GM12878 (cell line): Measurements from ENCODE around the gene GUCA2A. TPM values are rescaled to one million over a fixed set of nuclear protein-coding genes. Genes with fewer than 3 reads are reported as not detected.

Experiments
- ATAC-seq: fragments of 200-7000 bp; cut with Tn5 transposase; 3 replicates; pipeline ENCODE4 v1.9.1; 2020; ENCODE audit warnings: mild to moderate bottlenecking, moderate library complexity
- BruUV-seq: library from RNA; stranded (reverse); fragments of 400-500 nt; replicated peaks from 2 replicates; lab custom pipeline; 2021; lab: Mats Ljungman, UMichigan
- CTCF ChIA-PET: fragments of 300-600 bp; sonication (Branson Sonifier 250); formaldehyde crosslinking; extraction: SDS; loops from one replicate; lab custom pipeline; 2021; ENCODE audit warnings: inconsistent platforms; lab: Yijun Ruan, JAX
- POLR2A ChIA-PET: fragments of 350-600 bp; formaldehyde crosslinking; extraction: SDS; loops from one replicate; lab custom pipeline; 2021; ENCODE audit warnings: inconsistent platforms; lab: Charles Lee
- RAD21 ChIA-PET: fragments of 300-600 bp; sonication (Branson Sonifier 250); formaldehyde crosslinking; loops from one replicate; lab custom pipeline; 2023; ENCODE audit warnings: antibody characterized with exemption; ENCODE audit not compliant: unreplicated experiment; lab: Charles Lee
- SMC1A ChIA-PET: fragments of 300-600 bp; sonication (Branson Sonifier 250); formaldehyde crosslinking; loops from one replicate; lab custom pipeline; 2023; ENCODE audit not compliant: unreplicated experiment, uncharacterized antibody; lab: Charles Lee
- DNase-seq: peaks from one replicate; pipeline ENCODE4 v3.0.0-alpha.2; 2011; ENCODE audit warnings: low read depth, low spot score
- FAIRE-seq: peaks from 3 replicates; lab custom pipeline; 2011; peaks lifted over from hg19 to GRCh38; lab: Jason Lieb, UNC
- H2AFZ ChIP-seq: 2 replicates; pipeline ENCODE4 v1.6.0; 2011; ENCODE audit warnings: low read depth, low read length, control low read depth; ENCODE audit not compliant: control insufficient read depth
- H3K27ac ChIP-seq: 2 replicates; pipeline ENCODE4 v1.5.1; 2011; ENCODE audit warnings: control low read depth; ENCODE audit not compliant: control insufficient read depth, insufficient read depth
- H3K27me3 ChIP-seq, 2 experiments: replicated peaks in 1 of 2; 2 replicates each; pipeline versions ENCODE4 v1.6.0 to v1.6.1; 2011; ENCODE audit warnings: low read length in 1 of 2; ENCODE audit not compliant: control insufficient read depth in 2 of 2, insufficient read depth in 2 of 2
- H3K36me3 ChIP-seq, 2 experiments: 2 replicates each; pipeline ENCODE4 v1.5.1; 2011; ENCODE audit warnings: low read length in 1 of 2; ENCODE audit not compliant: control insufficient read depth in 2 of 2, insufficient read depth in 2 of 2
- H3K4me1 ChIP-seq: 2 replicates; pipeline ENCODE4 v1.6.1; 2011; ENCODE audit warnings: mild to moderate bottlenecking, low read length, moderate library complexity, mixed read lengths; ENCODE audit not compliant: control insufficient read depth, insufficient read depth
- H3K4me2 ChIP-seq: 2 replicates; pipeline ENCODE4 v1.6.0; 2011; ENCODE audit warnings: control low read depth; ENCODE audit not compliant: control insufficient read depth, insufficient read depth
- H3K4me3 ChIP-seq: fragments of 200-600 bp; sonication (generic); 2 replicates; pipeline ENCODE4 v1.5.1; 2016
- H3K79me2 ChIP-seq: 2 replicates; pipeline ENCODE4 v1.6.0; 2011; ENCODE audit warnings: low read length; ENCODE audit not compliant: control insufficient read depth, insufficient read depth
- H3K9ac ChIP-seq: 2 replicates; pipeline ENCODE4 v1.8.0; 2011; ENCODE audit warnings: low read length, control low read depth, mixed read lengths; ENCODE audit not compliant: control insufficient read depth, insufficient read depth
- H3K9me3 ChIP-seq: replicated peaks from 3 replicates; pipeline ENCODE4 v1.5.1; 2011; ENCODE audit warnings: mild to moderate bottlenecking, low read length; ENCODE audit not compliant: control insufficient read depth, insufficient read depth
- H4K20me1 ChIP-seq: 2 replicates; pipeline ENCODE4 v1.6.0; 2011; ENCODE audit not compliant: control insufficient read depth, insufficient read depth
- ATF7 ChIP-seq: fragments of 450-650 bp; IDR thresholded peaks from 2 replicates; pipeline ENCODE4 v1.6.1; 2016; ENCODE audit warnings: low read depth, mild to moderate bottlenecking
- BHLHE40 ChIP-seq, 2 experiments: fragments of 450-650 bp in 1 of 2; IDR thresholded peaks; 2 replicates each; pipeline ENCODE4 v1.6.1; 2011 to 2017; ENCODE audit warnings: low read depth in 2 of 2, borderline replicate concordance in 1 of 2, improper control_type of control experiment in 1 of 2, low read length in 1 of 2, mild to moderate bottlenecking in 1 of 2
- CEBPB ChIP-seq, 2 experiments: fragments of 150-350 bp in 1 of 2; IDR thresholded peaks; 2 replicates each; pipeline ENCODE4 v1.6.1; 2012 to 2014; ENCODE audit warnings: low read depth in 2 of 2, low read length in 2 of 2, borderline replicate concordance in 1 of 2, inconsistent platforms in 1 of 2
- CHD2 ChIP-seq: IDR thresholded peaks from 2 replicates; pipeline ENCODE4 v1.6.1; 2011; ENCODE audit warnings: low read depth, low read length, improper control_type of control experiment, borderline replicate concordance
- ETV6 ChIP-seq, 2 experiments: fragments of 450-650 bp in 1 of 2; IDR thresholded peaks in 1 of 2; conservative IDR thresholded peaks in 1 of 2; 2 replicates each; pipeline ENCODE4 v1.6.1; 2014; ENCODE audit warnings: antibody characterized with exemption in 1 of 2, borderline replicate concordance in 1 of 2, low read depth in 1 of 2, mild to moderate bottlenecking in 1 of 2, moderate library complexity in 1 of 2
- EZH2 ChIP-seq: IDR thresholded peaks from 2 replicates; pipeline ENCODE4 v1.6.1; 2012; ENCODE audit warnings: low read depth, mild to moderate bottlenecking, control low read depth, inconsistent platforms, low read length, borderline replicate concordance; ENCODE audit not compliant: control insufficient read depth
- GABPA ChIP-seq: IDR thresholded peaks from 2 replicates; pipeline ENCODE4 v1.6.1; 2014; ENCODE audit warnings: antibody characterized with exemption, low read depth, mild to moderate bottlenecking, inconsistent platforms
- IKZF1 ChIP-seq: fragments of 450-650 bp; conservative IDR thresholded peaks from 2 replicates; pipeline ENCODE4 v1.6.1; 2017; ENCODE audit warnings: antibody characterized with exemption, mild to moderate bottlenecking
- MTA2 ChIP-seq: fragments of 450-650 bp; IDR thresholded peaks from 2 replicates; pipeline ENCODE4 v1.6.1; 2016; ENCODE audit warnings: low read depth, mild to moderate bottlenecking, moderate library complexity
- NFYB ChIP-seq: IDR thresholded peaks from 2 replicates; pipeline ENCODE4 v1.6.1; 2011; ENCODE audit warnings: low read depth, mild to moderate bottlenecking, low read length, improper control_type of control experiment, moderate library complexity; ENCODE audit not compliant: insufficient read depth
- POLR2A ChIP-seq: IDR thresholded peaks from 2 replicates; pipeline ENCODE4 v1.6.1; 2011; ENCODE audit warnings: low read depth, mild to moderate bottlenecking, low read length
- POU2F2 ChIP-seq: IDR thresholded peaks from 3 replicates; pipeline ENCODE4 v1.6.1; 2011; ENCODE audit warnings: low read depth, mild to moderate bottlenecking, low read length, borderline replicate concordance
- RELA ChIP-seq: fragments of 450-650 bp; IDR thresholded peaks from 2 replicates; pipeline ENCODE4 v1.8.0; 2014; ENCODE audit warnings: borderline replicate concordance; ENCODE audit not compliant: partially characterized antibody
- TBL1XR1 ChIP-seq: IDR thresholded peaks from 2 replicates; pipeline ENCODE4 v1.6.1; 2012; ENCODE audit warnings: low read depth, low read length, improper control_type of control experiment
- YY1 ChIP-seq: IDR thresholded peaks from 2 replicates; pipeline ENCODE4 v1.6.1; 2011; ENCODE audit warnings: low read depth, mild to moderate bottlenecking, low read length
- ZBTB11 ChIP-seq: fragments of 450-650 bp; formaldehyde crosslinking; IDR thresholded peaks from 2 replicates; pipeline ENCODE4 v1.5.0; 2022; ENCODE audit warnings: mild to moderate bottlenecking, missing genetic modification characterization
- ZNF592 ChIP-seq: fragments of 450-650 bp; IDR thresholded peaks from 2 replicates; pipeline ENCODE4 v1.6.1; 2017; ENCODE audit warnings: mild to moderate bottlenecking, moderate library complexity
- WGBS: methylation state at CpG from one replicate; pipeline ENCODE4 v1.1.6; 2016; ENCODE audit warnings: low lambda C conversion rate; ENCODE audit not compliant: insufficient replicate concordance, insufficient coverage; ENCODE audit errors: missing lambda C conversion rate; 5-methylcytosine and 5-hydroxymethylcytosine counted together
- in situ Hi-C: fragments of 300-500 bp; cut with MboI; formaldehyde crosslinking; loops from 9 replicates; pipeline ENCODE4 v1.14.3; 2018; ENCODE audit warnings: mixed read lengths
- intact Hi-C: fragments of 100-400 bp; cut with micrococcal nuclease; formaldehyde crosslinking; loops from one replicate; pipeline ENCODE4 v1.14.2; 2022; ENCODE audit not compliant: unreplicated experiment
- polyA plus RNA-seq, 11 experiments: library from polyadenylated mRNA; depleted of rRNA in 4 of 11; unstranded in 6 of 11; stranded (reverse) in 5 of 11; fragments of >200 nt; fragmentation: Nextera tagmentation in 4 of 11; fragmentation: Illumina TruSeq in 1 of 11; extraction: Ambion mirVana in 4 of 11; extraction: Trizol in 1 of 11; gene quantifications; 1 replicate in 1 of 11; 2 replicates in 10 of 11; pipeline versions ENCODE4 v1.2.1 to v1.2.3, GENCODE V29; 2011 to 2016; ENCODE audit warnings: inconsistent platforms in 2 of 11, missing spikeins in 2 of 11, low read depth in 1 of 11
- total RNA-seq, 4 experiments: library from RNA; depleted of rRNA in 3 of 4; stranded (reverse); fragments of >200 nt in 3 of 4; fragmentation: Illumina TruSeq in 1 of 4; extraction: Trizol in 1 of 4; gene quantifications; 2 replicates each; pipeline versions ENCODE4 v1.2.1 to v1.2.3, GENCODE V29; 2013 to 2021

GUCA2A gene
- total and polyA plus RNA-seq, 10 of the 15 experiments (the other 5 are each of a cell fraction or from before 2014, with no cell fraction given): not detected

- TF ChIP-seq ZBTB11 (CRISPR knock-in tag) (no peak), NFYB (no peak), YY1 (no peak), EZH2 (no peak), POU2F2 (no peak)
Observed at GRCh38 chr1:42128964-42129363, 35.6 kb downstream of the GUCA2A start (continued).

- DNase-seq: no peak
- ATAC-seq: no peak
- H3K79me2 ChIP-seq: no peaks in the 10 kb centered on the region
- in situ Hi-C loops: no loop called here
- H3K36me3 ChIP-seq: no peaks in the 10 kb centered on the region
- H3K27me3 ChIP-seq: no peaks in the 10 kb centered on the region
- 45% methylated on average over 2 of the region's 2 CpGs for WGBS
- intact Hi-C loops: no loop called here
- H4K20me1 ChIP-seq: no peaks in the 10 kb centered on the region
- no peaks in the 10 kb centered on the region for H3K4me1 ChIP-seq
- no peak for FAIRE-seq
- CTCF ChIA-PET: interaction anchor here (1.0 kb wide), 1 partner anchor 45 kb away, joined by 3 read pairs; no protein-coding TSS in a partner anchor
- no peak overlapping the region for H2AFZ ChIP-seq
- no peaks in the 10 kb centered on the region for H3K9me3 ChIP-seq
- RAD21 ChIA-PET: no interaction called here
- no peak overlapping the region for H3K4me3 ChIP-seq
- H3K27ac ChIP-seq: no peak overlapping the region
- no peak overlapping the region for H3K4me2 ChIP-seq
- no TSS peak for BruUV-seq
- SMC1A ChIA-PET: interaction anchor here (1.0 kb wide), 1 partner anchor 10 kb away, joined by 4 read pairs; no protein-coding TSS in a partner anchor
- POLR2A ChIA-PET: no interaction called here
- no peak overlapping the region for H3K9ac ChIP-seq
- TF ChIP-seq ATF7 (no peak), TBL1XR1 (no peak), GABPA (no peak), CHD2 (no peak), RELA (no peak), CEBPB (IDR thresholded peaks at IDR 0.05; ENCODE audit: borderline replicate concordance in 1 of 2, low read depth in 2 of 2, low read length in 2 of 2) (no peak), MTA2 (no peak), BHLHE40 (IDR thresholded peaks at IDR 0.05; ENCODE audit: borderline replicate concordance in 1 of 2, low read depth in 2 of 2, low read length in 1 of 2) (no peak), ZNF592 (no peak), IKZF1 (no peak), ETV6 (conservative IDR thresholded peaks at IDR 0.05 in 1 of 2, IDR thresholded peaks at IDR 0.05 in 1 of 2; ENCODE audit: borderline replicate concordance in 1 of 2, low read depth in 1 of 2) (no peak), POLR2A (no peak)
Observed at GRCh38 chr1:42128499-42128898, 36.0 kb downstream of the GUCA2A start.
